Left hindlimb (tissue), 1 donor: ENCODE results near the gene MIR17HG.

ENCODE experiments used
- DNase-seq: peaks from one replicate; pipeline ENCODE4 v3.0.0-alpha.2; 2018

MIR17HG gene

GRCh38 chr13:91369441-91369831, 21.9 kb downstream of the MIR17HG start:
- no peak for DNase-seq

- no peak for DNase-seq
These were observed 23.0 kb downstream of the MIR17HG start for GRCh38 chr13:91370501-91370900.

DNA sequence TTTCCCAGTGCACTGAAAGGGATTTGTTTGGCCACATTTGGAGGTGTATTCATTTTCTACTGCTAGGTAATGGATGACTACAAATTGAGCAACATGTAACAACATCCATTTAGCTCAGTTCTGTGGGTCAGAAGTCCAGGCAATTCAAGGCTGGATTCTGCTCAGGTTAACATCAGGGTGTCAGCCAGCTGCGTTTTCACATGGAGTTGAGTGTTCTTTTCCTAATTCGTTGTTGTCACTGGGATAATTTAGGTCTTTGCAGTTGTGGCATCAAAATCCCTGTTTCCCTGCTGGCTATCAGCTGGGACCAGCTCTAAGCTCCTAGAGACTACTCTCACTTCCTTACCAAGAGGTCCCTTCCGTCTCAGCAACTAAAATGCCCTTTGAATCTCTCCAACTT, 25.4 kb downstream of the MIR17HG start:
- no peak for DNase-seq

GRCh38 chr13:91375116-91375729, 27.7 kb downstream of the MIR17HG start:
- no peak for DNase-seq

DNA sequence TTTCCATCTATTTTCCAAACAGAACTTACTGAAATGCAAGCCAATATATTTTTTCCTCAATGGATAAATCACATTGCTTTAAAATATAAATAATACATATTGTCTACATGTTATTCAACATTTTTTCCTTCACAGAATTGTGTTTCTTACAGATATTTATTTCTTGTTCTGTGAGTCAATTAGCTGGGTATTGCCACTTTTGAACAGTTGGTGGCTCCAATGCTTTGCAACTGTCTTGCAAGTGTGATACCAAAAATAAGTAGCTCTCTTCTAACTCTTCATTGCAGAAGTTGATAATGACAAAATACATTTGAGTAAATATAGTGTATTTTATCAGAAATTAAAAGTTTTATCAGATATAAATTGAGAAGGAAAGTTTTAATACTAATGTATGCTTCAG, 33.9 kb downstream of the MIR17HG start:
- DNase-seq, result no peak

DNA sequence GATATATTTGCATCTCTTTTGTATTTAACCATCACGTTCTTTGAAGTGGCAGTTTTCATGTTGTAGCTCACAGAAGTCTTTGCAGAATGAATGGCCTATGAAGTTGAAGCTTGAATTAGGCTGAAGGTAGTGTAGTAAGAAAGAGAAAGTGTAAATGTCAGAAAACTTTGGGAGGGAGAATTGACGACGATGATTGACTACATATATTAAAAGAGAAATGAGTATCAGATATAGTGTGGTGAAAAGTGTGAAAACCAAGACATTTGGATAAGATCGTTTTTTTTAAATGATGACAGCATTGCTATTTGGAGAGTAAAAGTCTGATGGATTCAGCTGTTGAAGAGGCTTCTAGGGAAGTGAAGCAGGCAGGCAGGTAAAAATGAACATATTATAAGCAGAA, 36.3 kb downstream of the MIR17HG start:
- DNase-seq, result no peak

DNA sequence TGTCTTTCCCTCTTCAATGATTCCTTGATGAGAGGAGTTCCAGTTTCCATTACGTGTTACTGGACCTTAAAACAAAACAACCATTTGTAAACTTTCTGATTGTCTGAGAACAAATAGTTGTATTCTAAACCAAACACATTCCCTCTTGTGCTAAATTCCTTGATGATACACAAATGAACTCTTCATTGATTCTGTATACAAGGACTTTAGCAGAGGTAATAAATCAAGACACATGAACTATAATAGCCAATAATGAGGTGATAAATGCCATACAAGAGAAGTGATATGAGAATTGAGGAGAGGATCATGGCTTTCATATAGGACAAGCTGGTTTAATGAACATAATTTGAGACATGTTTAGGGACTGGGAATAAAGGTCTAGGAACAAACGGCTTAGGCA, 37.4 kb downstream of the MIR17HG start:
- no peak for DNase-seq

DNA sequence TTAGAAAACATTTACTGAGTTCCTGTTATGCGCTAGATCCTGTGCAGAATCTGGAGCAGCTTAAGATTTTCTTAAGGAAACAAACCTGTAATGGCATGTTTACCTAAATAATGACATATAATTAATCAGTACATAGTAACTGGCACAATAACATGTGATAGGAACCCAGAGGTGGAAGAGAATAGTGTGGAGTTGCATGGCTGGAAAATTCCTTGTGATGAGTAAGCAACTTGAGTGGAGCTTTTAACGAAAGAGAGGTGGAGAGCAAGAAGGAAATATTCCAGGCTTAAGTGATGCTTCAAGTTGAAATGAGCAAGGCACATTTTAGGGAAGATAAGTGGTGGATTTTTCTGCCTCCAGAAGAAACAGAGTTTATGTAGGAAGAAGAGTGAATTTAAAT, 41.7 kb downstream of the MIR17HG start:
- no peak for DNase-seq

- DNase-seq, result no peak
These were observed 50.1 kb downstream of the MIR17HG start for GRCh38 chr13:91397595-91397994.

DNA sequence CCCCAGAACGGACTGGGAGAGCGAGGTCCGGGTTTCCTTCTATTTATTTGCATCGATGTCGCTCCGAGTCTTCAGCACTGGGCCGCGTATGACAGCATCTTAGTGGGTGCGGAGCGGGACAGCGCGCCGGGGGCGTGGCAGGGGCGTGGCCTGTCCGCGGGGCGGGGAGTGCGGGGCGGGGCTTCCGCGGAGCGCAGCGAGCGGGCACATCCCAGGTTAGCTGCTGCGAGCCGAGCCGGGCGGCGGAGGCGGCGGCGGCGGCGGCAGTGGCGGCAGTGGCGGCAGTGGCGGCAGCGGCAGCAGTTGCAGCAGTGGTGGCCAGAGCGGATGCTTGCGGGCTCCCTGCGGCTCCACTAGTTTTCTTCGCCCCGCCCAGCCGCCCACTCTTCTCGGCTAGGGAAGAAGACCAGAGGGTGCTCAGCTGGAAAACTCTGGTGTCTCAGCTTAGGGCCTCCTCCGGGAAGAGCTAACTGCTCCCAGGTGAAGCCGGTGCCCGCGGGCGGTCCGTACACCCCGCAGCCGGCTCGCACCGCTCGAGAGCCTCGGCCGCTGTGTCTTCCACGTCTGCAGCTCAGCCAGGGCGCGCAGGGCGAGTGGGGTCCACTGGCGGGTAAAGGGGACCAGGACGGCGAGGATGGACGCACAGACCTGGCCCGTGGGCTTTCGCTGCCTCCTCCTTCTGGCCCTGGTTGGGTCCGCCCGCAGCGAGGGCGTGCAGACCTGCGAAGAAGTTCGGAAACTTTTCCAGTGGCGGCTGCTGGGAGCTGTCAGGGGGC, 51.1 kb downstream of the MIR17HG start, which contains the start of gene GPC5:
Gene GPC5 (plus strand): TSS at position 209 of the 776 bp plus-strand sequence.
- peak; percentile 86 for DNase-seq

GRCh38 chr13:91399189-91400062, 51.9 kb downstream of the MIR17HG start:
- DNase-seq, result no peak

GRCh38 chr13:91400063-91400399, 52.5 kb downstream of the MIR17HG start:
- no peak for DNase-seq

- DNase-seq, result no peak
These were observed 53.2 kb downstream of the MIR17HG start for GRCh38 chr13:91400671-91401070.

DNA sequence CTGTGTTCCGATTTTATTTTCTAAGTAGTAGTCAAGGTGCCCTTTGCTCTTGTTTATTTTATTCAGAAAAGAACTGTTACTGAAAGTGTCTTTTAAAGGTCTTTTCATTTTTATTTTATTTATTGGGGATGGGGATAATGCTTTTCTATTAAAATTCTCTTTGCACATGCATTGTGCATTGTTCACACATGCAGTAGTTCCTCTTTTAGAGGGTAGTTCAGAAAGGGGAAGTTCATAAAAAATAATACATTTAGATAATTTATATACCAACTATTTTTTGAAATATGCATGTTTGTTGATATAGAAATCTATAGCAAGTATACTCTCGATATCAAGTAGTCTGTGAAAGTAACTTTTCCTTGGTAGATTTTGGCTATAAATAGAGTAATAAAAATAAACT, 54.4 kb downstream of the MIR17HG start:
- DNase-seq, result no peak
